Stomach (tissue), 4 donors: ENCODE data around the gene TEX51.

ENCODE experiments used
- EP300 ChIP-seq: sonication (generic); formaldehyde crosslinking; IDR thresholded peaks from one replicate; pipeline ENCODE4 v1.6.1; 2017; ENCODE audit warnings: antibody characterized with exemption
- POLR2A ChIP-seq, 4 donors: fragments of 450-650 bp; IDR thresholded peaks; one replicate each; pipeline ENCODE4 v1.6.1; 2016; ENCODE audit warnings: antibody characterized with exemption in 4 of 4, control low read depth in 2 of 4, mild to moderate bottlenecking in 1 of 4, moderate library complexity in 1 of 4

DNA sequence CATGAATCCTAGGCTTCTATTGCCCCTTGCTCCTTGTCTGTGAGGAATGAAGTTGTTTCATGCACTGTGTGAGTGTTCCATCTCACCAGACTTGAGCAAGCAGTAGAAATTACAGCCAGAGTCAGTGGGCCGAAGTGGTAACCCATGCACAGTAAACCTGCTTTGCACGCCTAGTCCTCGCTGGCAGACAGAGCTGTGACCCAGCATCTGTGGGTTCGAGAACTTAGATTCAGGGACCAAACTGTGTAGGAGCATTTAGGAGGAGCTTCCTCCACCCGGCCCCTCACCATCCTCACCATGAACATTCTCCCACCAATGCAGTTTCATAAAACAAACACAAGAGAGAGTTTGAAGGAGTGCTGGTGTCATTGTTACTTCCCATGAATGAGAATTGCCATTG is 21.6 kb upstream of the TEX51 start:
- TF ChIP-seq POLR2A (IDR thresholded peaks at IDR 0.05): no peak
- no peak for TF ChIP-seq EP300
